Mesothelial cell of epicardium (in vitro differentiated cells): Measurements from ENCODE around the gene ANGPTL1. TPM values are rescaled to one million over a fixed set of nuclear protein-coding genes. Genes with fewer than 3 reads are reported as not detected.

Experiments
- DNase-seq, 2 experiments: peaks; one replicate each; pipeline ENCODE4 v3.0.0; 2021; ENCODE audit warnings: low spot score in 2 of 2; ENCODE audit not compliant: unreplicated experiment in 2 of 2
- H3K27ac Mint-ChIP-seq: 2 replicates; pipeline ENCODE4 v1.8.0; 2021; ENCODE audit warnings: mixed read lengths
- H3K27me3 Mint-ChIP-seq: 2 replicates; pipeline ENCODE4 v1.8.0; 2021; ENCODE audit warnings: low read depth, mixed read lengths
- H3K36me3 Mint-ChIP-seq: 2 replicates; pipeline ENCODE4 v1.8.0; 2021; ENCODE audit warnings: mixed read lengths
- H3K4me1 Mint-ChIP-seq: 2 replicates; pipeline ENCODE4 v1.8.0; 2021; ENCODE audit warnings: mixed read lengths
- H3K4me3 Mint-ChIP-seq: 2 replicates; pipeline ENCODE4 v1.8.0; 2021; ENCODE audit warnings: mild to moderate bottlenecking, moderate library complexity, mixed read lengths
- H3K9me3 Mint-ChIP-seq: 2 replicates; pipeline ENCODE4 v1.8.0; 2021; ENCODE audit warnings: mixed read lengths
- CTCF ChIP-seq: fragments of 200-600 bp; sonication (generic); IDR thresholded peaks from one replicate; pipeline ENCODE4 v1.5.0; 2021; ENCODE audit warnings: antibody characterized with exemption; ENCODE audit not compliant: unreplicated experiment
- total RNA-seq: library from RNA; stranded (reverse); gene quantifications from 3 replicates; pipeline ENCODE4 v1.2.1, GENCODE V29; 2021

Gene ANGPTL1
- total RNA-seq, 1 donor from 2014 or later = 0.67 TPM

DNA sequence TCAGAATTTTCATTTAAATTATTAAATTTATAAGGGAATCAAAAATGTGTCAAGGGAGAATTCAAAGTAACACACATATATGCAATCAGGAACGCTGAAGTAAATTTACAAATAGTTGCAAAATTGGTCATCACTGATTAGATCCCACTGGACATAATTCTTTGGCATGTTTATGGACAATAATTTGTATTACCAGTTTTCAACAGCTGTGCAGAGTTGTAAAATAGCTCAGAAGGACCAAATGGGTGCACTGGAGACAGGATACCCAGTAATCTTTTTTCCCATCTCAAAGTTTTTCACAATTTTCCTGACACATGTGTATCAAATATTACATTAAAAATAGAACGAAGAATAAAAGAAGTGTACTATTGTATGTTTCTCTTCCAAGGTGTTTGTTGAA is 4.1 kb upstream of the ANGPTL1 start:
- H3K27ac Mint-ChIP-seq = no peak overlapping the region
- no peak for TF ChIP-seq CTCF
- no peaks in the 10 kb centered on the region for H3K27me3 Mint-ChIP-seq
- no peaks in the 10 kb centered on the region for H3K9me3 Mint-ChIP-seq
- H3K4me3 Mint-ChIP-seq = no peak overlapping the region
- H3K36me3 Mint-ChIP-seq = no peaks in the 10 kb centered on the region
- peaks cover 37% of the 10 kb centered on the region for H3K4me1 Mint-ChIP-seq
- no peak for DNase-seq

DNA sequence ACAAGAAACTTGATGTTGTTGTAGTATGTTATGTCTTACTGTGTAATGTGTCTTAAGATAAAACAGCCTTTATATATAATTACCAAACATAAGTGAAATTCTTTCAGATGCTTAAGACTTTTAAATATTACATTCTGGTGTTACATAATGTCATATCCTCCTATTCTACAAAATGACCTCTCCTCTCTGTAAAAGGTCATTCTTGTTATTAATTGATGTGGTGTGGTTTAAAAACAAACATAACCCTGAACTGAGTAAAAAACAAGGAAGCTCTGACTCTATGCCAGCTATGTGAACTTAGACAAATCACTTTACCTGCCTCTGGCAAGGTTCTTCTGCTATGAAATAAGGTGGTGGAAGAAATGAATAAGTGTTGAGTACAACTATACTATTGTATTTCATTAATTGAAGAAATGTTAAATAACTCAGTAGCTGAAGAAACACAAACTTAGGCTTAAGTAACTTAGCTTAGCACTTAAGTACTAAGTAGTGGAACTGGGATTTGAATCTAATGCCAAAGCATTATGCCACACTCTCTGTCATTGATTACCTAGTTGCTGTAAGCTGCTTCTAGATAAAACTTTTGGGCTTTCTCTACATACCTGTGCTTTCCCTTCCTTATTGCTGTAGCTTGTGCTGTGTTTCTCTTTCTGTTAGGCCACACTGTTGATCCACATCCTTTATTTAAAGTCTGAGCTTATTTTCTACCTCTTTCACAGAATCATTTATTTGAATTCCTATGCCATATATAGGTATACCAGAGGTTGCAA is 859 bp upstream of the ANGPTL1 start:
- H3K36me3 Mint-ChIP-seq = no peaks in the 10 kb centered on the region
- H3K9me3 Mint-ChIP-seq = no peaks in the 10 kb centered on the region

DNA sequence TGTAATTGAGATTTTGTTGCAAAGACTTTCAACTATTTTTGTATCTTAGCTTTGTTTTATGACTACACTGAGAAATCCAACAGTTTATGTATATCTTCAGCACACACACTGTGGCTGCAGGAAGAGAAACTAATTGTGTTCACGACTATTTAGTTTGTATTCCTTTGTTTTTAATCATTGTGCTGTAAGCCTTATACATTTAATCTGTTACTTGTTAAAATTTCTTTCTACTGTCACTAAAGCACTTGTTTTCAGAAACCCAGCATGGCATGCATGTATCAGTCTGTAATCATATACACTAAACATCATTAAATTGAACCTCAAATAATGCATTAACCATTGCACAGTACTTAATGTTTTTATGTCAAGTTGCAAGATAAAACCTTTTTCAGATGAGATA is 656 bp downstream of the ANGPTL1 start:
- Mint-ChIP-seq H3K27me3 (no peaks in the 10 kb centered on the region), H3K9me3 (no peaks in the 10 kb centered on the region), H3K4me3 (no peak overlapping the region), H3K36me3 (peaks cover 4% of the 10 kb centered on the region), H3K4me1 (peaks cover 45% of the 10 kb centered on the region), H3K27ac (no peak overlapping the region)
- DNase-seq = no peak
- no peak for TF ChIP-seq CTCF

More for the DNA sequence above, 859 bp upstream of the ANGPTL1 start:
- TF ChIP-seq CTCF = no peak
- peaks cover 51% of the 10 kb centered on the region for H3K4me1 Mint-ChIP-seq
- H3K27me3 Mint-ChIP-seq = no peaks in the 10 kb centered on the region
- no peak for DNase-seq
- no peak overlapping the region for H3K4me3 Mint-ChIP-seq
- peak overlapping the region; percentile 92 for H3K27ac Mint-ChIP-seq

DNA sequence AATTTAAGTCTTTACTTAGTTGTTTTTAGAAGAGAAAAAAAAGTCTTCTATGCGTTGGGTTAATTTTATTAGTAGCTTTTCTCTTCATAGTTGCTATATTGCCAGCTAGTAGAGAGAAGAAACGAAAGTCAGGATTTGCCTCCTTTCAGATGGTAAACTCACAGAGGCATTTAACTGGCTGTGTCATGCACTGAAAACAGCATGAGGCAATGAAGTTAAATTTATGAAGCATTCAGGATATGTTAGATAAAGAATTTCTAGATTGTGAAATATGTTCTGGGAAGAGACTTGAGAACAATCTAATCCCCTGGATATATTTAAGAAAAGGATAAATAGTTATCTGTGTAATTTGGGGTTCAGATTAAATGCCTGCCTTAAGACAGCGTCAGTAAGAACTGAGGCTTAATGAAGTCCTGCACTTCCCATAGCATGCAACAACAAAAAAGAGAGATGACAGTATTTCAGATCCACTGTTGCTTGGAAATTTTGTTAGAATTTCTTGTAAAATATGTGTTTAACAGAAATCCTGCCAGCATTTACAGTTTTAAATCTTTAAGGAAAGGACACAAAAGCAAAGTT is 1.7 kb downstream of the ANGPTL1 start:
- H3K4me3 Mint-ChIP-seq = peak overlapping the region; percentile 5
- peaks cover 49% of the 10 kb centered on the region for H3K4me1 Mint-ChIP-seq
- H3K36me3 Mint-ChIP-seq = peaks cover 8% of the 10 kb centered on the region
- no peak for TF ChIP-seq CTCF
- peak overlapping the region; percentile 51 for H3K27ac Mint-ChIP-seq
- H3K9me3 Mint-ChIP-seq = no peaks in the 10 kb centered on the region
- no peaks in the 10 kb centered on the region for H3K27me3 Mint-ChIP-seq
- no peak for DNase-seq

DNA sequence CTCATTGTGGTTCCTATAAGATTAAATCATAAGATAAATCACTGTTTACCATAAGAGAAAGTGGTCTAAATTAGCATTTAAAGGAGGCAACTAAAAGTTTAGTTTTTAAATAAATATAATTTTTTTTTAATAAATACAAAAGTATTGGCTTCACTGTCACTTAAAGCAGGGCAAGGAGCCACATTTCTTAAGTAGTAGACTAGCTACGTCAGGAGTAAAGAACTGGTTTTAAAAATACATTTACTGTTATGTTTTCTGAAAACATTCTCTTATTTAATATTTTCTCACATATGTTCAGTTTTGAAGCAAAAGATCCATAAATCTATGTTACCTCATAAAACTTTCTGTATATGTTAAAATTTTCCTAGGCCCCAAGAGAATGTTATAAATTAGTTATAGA is 2.2 kb downstream of the ANGPTL1 start:
- TF ChIP-seq CTCF = no peak
- H3K27ac Mint-ChIP-seq = peak overlapping the region; percentile 51
- no peak for DNase-seq
- H3K9me3 Mint-ChIP-seq = no peaks in the 10 kb centered on the region
- H3K4me1 Mint-ChIP-seq = peaks cover 51% of the 10 kb centered on the region
- no peaks in the 10 kb centered on the region for H3K27me3 Mint-ChIP-seq
- peaks cover 8% of the 10 kb centered on the region for H3K36me3 Mint-ChIP-seq
- no peak overlapping the region for H3K4me3 Mint-ChIP-seq
